HCT116 (cell line): ENCODE data around the gene DTX1. TPM values are rescaled to one million over a fixed set of nuclear protein-coding genes. Genes with fewer than 3 reads are reported as not detected.

ENCODE experiments used
- ATAC-seq: fragments of 200-7000 bp; cut with Tn5 transposase; 2 replicates; pipeline ENCODE4 v1.9.1; 2020; ENCODE audit warnings: mild to moderate bottlenecking, moderate library complexity
- BruUV-seq: library from RNA; stranded (reverse); fragments of 400-500 nt; replicated peaks from 2 replicates; lab custom pipeline; 2021; lab: Mats Ljungman, UMichigan
- CTCF ChIA-PET: fragments of 300-600 bp; sonication (Branson Sonifier 250); formaldehyde crosslinking; loops from one replicate; lab custom pipeline; 2021; ENCODE audit warnings: antibody characterized with exemption; lab: Charles Lee
- POLR2A ChIA-PET: fragments of 300-600, 350-600 bp; sonication (Branson Sonifier 250); formaldehyde crosslinking; loops from one replicate; lab custom pipeline; 2021; ENCODE audit warnings: antibody characterized with exemption; lab: Charles Lee
- RAD21 ChIA-PET, 2 experiments: fragments of 300-600 bp; sonication (Branson Sonifier 250); formaldehyde crosslinking; loops; one replicate each; lab custom pipeline; 2023; ENCODE audit warnings: low total read pairs in 2 of 2; ENCODE audit not compliant: uncharacterized antibody in 2 of 2, unreplicated experiment in 2 of 2, low non-redundant PET in 1 of 2; lab: Charles Lee
- DNase-seq: peaks from one replicate; pipeline ENCODE4 v3.0.0-alpha.2; 2010; ENCODE audit warnings: low read depth, low spot score
- H2AFZ ChIP-seq: fragments of 200-600 bp; shearing (Covaris generic), sonication (generic); 2 replicates; pipeline ENCODE4 v1.6.1; 2017; ENCODE audit warnings: low read depth, mixed run types, mixed read lengths, antibody characterized with exemption, low read length; ENCODE audit not compliant: poor library complexity, severe bottlenecking
- H3K27ac ChIP-seq: 2 replicates; pipeline ENCODE4 v1.5.1; 2012; ENCODE audit warnings: low read depth, low read length
- H3K27me3 ChIP-seq: fragments of 200-600 bp; sonication (generic); 2 replicates; pipeline ENCODE4 v1.6.1; 2016; ENCODE audit warnings: mixed run types, low read length, mixed read lengths; ENCODE audit not compliant: insufficient read depth
- H3K36me3 ChIP-seq, 2 experiments: fragments of 200-500 bp in 1 of 2; fragments of 200-600 bp in 1 of 2; sonication (Bioruptor generic) in 1 of 2; sonication (generic) in 1 of 2; 2 replicates each; pipeline versions ENCODE4 v1.5.1 to v1.6.1; 2014 to 2016; ENCODE audit warnings: low read length in 2 of 2, inconsistent platforms in 1 of 2, mixed read lengths in 1 of 2, mixed run types in 1 of 2; ENCODE audit not compliant: insufficient read depth in 2 of 2, control insufficient read depth in 1 of 2
- H3K4me1 ChIP-seq, 2 experiments: fragments of 200-600 bp in 1 of 2; sonication (generic) in 1 of 2; 2 replicates each; pipeline versions ENCODE4 v1.5.1 to v1.6.1; 2012 to 2017; ENCODE audit warnings: low read length in 2 of 2, inconsistent platforms in 1 of 2, mild to moderate bottlenecking in 1 of 2, mixed read lengths in 1 of 2, mixed run types in 1 of 2, moderate library complexity in 1 of 2; ENCODE audit not compliant: insufficient read depth in 2 of 2, control insufficient read depth in 1 of 2
- H3K4me2 ChIP-seq: fragments of 200-600 bp; sonication (generic); 2 replicates; pipeline ENCODE4 v1.6.1; 2017; ENCODE audit warnings: mixed run types, low read length, mixed read lengths
- H3K4me3 ChIP-seq, 2 experiments: fragments of 200-600 bp in 1 of 2; sonication (generic) in 1 of 2; replicated peaks in 1 of 2; 2 replicates each; pipeline ENCODE4 v1.5.1; 2011 to 2016; ENCODE audit warnings: low read length in 2 of 2, control low read depth in 1 of 2, low read depth in 1 of 2, mild to moderate bottlenecking in 1 of 2, mixed read lengths in 1 of 2, mixed run types in 1 of 2
- H3K79me2 ChIP-seq: fragments of 200-600 bp; sonication (generic); 2 replicates; pipeline ENCODE4 v1.6.1; 2017; ENCODE audit warnings: mild to moderate bottlenecking, mixed run types, low read length, moderate library complexity, mixed read lengths; ENCODE audit not compliant: insufficient read depth
- H3K9ac ChIP-seq: fragments of 200-600 bp; sonication (generic); 2 replicates; pipeline ENCODE4 v1.6.1; 2016; ENCODE audit warnings: low read length, mixed read lengths
- H3K9me2 ChIP-seq: fragments of 200-600 bp; sonication (generic), shearing (Covaris generic); 2 replicates; pipeline ENCODE4 v1.6.1; 2017; ENCODE audit warnings: mixed run types, mild to moderate bottlenecking, moderate library complexity; ENCODE audit not compliant: insufficient read depth
- H3K9me3 ChIP-seq, 2 experiments: fragments of 200-500 bp in 1 of 2; fragments of 200-600 bp in 1 of 2; sonication (Bioruptor generic) in 1 of 2; sonication (generic) in 1 of 2; 2 replicates each; pipeline ENCODE4 v1.6.1; 2014 to 2017; ENCODE audit warnings: low read length in 2 of 2, mixed read lengths in 2 of 2, inconsistent platforms in 1 of 2, low read depth in 1 of 2, mild to moderate bottlenecking in 1 of 2, mixed run types in 1 of 2, moderate library complexity in 1 of 2; ENCODE audit not compliant: control insufficient read depth in 1 of 2, insufficient read depth in 1 of 2
- H4K20me1 ChIP-seq: fragments of 200-600 bp; sonication (generic), shearing (Covaris generic); 2 replicates; pipeline ENCODE4 v1.6.1; 2017; ENCODE audit warnings: mixed run types, mild to moderate bottlenecking, moderate library complexity; ENCODE audit not compliant: insufficient read depth
- CEBPB ChIP-seq: IDR thresholded peaks from 2 replicates; pipeline ENCODE4 v1.6.1; 2012; ENCODE audit warnings: low read depth
- EGR1 ChIP-seq: IDR thresholded peaks from 2 replicates; pipeline ENCODE4 v1.6.1; 2012; ENCODE audit warnings: low read depth
- ELF1 ChIP-seq: IDR thresholded peaks from 2 replicates; pipeline ENCODE4 v1.6.1; 2012; ENCODE audit warnings: low read depth, borderline replicate concordance
- EZH2 ChIP-seq: fragments of 200-600 bp; sonication (generic); IDR thresholded peaks from 2 replicates; pipeline ENCODE4 v1.6.1; 2017; ENCODE audit warnings: antibody characterized with exemption, mixed run types
- EZH2phosphoT487 ChIP-seq: fragments of 200-600 bp; IDR thresholded peaks from 2 replicates; pipeline ENCODE4 v1.6.1; 2018; ENCODE audit warnings: antibody characterized with exemption, borderline replicate concordance
- FOSL1 ChIP-seq: IDR thresholded peaks from 2 replicates; pipeline ENCODE4 v1.6.1; 2012; ENCODE audit warnings: low read depth
- JUND ChIP-seq: IDR thresholded peaks from 2 replicates; pipeline ENCODE4 v1.6.1; 2012
- POLR2A ChIP-seq: IDR thresholded peaks from 2 replicates; pipeline ENCODE4 v1.7.0; 2011; ENCODE audit warnings: borderline replicate concordance; ENCODE audit not compliant: insufficient read depth, insufficient read length; ENCODE audit errors: extremely low read depth
- POLR2AphosphoS5 ChIP-seq: IDR thresholded peaks from 2 replicates; pipeline ENCODE4 v1.6.1; 2011; ENCODE audit warnings: mild to moderate bottlenecking, low read depth, low read length, moderate library complexity
- RAD21 ChIP-seq: IDR thresholded peaks from 2 replicates; pipeline ENCODE4 v1.6.1; 2012; ENCODE audit warnings: low read depth, mild to moderate bottlenecking
- YY1 ChIP-seq: IDR thresholded peaks from 2 replicates; pipeline ENCODE4 v1.6.1; 2011; ENCODE audit warnings: low read length, low read depth, moderate library complexity, mild to moderate bottlenecking; ENCODE audit not compliant: insufficient replicate concordance; ENCODE audit errors: extremely low read depth
- ZFX ChIP-seq: fragments of 450-650 bp; IDR thresholded peaks from 2 replicates; pipeline ENCODE4 v1.6.1; 2017
- ZNF274 ChIP-seq: fragments of 200-500 bp; sonication (Bioruptor generic); IDR thresholded peaks from 2 replicates; pipeline ENCODE4 v1.6.1; 2014; ENCODE audit warnings: mild to moderate bottlenecking, low read depth, low read length, inconsistent platforms
- intact Hi-C: fragments of 100-400 bp; cut with micrococcal nuclease; formaldehyde crosslinking; loops from 2 replicates; pipeline ENCODE4 v1.10.0; 2022
- total RNA-seq: library from RNA; stranded (reverse); gene quantifications from one replicate; pipeline ENCODE4 v1.2.1, GENCODE V29; 2021; ENCODE audit not compliant: unreplicated experiment
- TF ChIP-seq, protein P1 (sequence below): IDR thresholded peaks from 2 replicates; pipeline ENCODE4 v1.6.1; 2011; ENCODE audit warnings: mild to moderate bottlenecking, low read length, moderate library complexity; ENCODE audit not compliant: insufficient replicate concordance; ENCODE audit errors: extremely low read depth
- TF ChIP-seq, protein P2 (sequence below): IDR thresholded peaks from 2 replicates; pipeline ENCODE4 v1.6.1; 2012
- TF ChIP-seq, protein P3 (sequence below), 3 experiments: fragments of 200-600 bp in 1 of 3; sonication (generic) in 1 of 3; IDR thresholded peaks in 2 of 3; conservative IDR thresholded peaks in 1 of 3; 2 replicates each; pipeline ENCODE4 v1.5.1; 2012 to 2017; ENCODE audit warnings: low read depth in 2 of 3, low read length in 2 of 3, antibody characterized with exemption in 1 of 3, borderline replicate concordance in 1 of 3, control low read depth in 1 of 3, mild to moderate bottlenecking in 1 of 3, mixed read lengths in 1 of 3, mixed run types in 1 of 3, moderate library complexity in 1 of 3; ENCODE audit not compliant: insufficient read depth in 1 of 3

Gene DTX1
- total RNA-seq, 1 experiment from 2014 or later, result not detected

DNA sequence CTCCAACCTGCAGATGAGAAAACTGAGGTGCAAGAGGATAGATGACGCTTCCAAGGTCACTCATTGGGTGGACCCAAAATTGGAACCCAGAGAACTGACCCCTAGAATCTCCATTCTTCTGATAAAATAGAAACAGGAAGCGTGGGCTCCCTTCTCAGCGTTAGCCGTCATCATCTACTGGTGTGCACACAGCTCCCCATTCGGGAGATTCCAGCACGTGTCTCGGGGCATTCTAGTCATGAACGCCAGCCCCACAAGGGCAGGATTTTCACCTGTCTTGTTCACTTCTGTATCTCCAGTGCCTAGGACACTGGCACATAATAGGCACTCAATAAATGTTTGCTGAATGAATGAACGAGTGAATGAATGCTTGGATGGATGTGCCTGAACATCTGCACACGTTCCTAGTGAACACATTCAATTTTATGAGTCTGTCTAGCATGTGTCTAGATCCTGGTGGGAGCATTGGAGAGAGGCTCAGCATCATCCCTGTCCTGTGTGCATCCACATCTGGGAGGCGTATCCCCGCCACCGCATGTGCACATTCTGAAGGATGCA lies 48.5 kb downstream of the DTX1 start:
- POLR2A ChIA-PET, result no interaction called here
- CTCF ChIA-PET, result no interaction called here
- RAD21 ChIA-PET, result no interaction called here

More for the DNA sequence above, 48.5 kb downstream of the DTX1 start:
- intact Hi-C loops, result no loop called here
- TF ChIP-seq RAD21 (no peak), EZH2 (no peak), ZFX (no peak), POLR2A (no peak), ZNF274 (no peak), ELF1 (no peak), YY1 (no peak), EGR1 (no peak), POLR2AphosphoS5 (no peak), FOSL1 (no peak), CEBPB (no peak), EZH2phosphoT487 (no peak), JUND (no peak)
- TF ChIP-seq, protein P1, sequence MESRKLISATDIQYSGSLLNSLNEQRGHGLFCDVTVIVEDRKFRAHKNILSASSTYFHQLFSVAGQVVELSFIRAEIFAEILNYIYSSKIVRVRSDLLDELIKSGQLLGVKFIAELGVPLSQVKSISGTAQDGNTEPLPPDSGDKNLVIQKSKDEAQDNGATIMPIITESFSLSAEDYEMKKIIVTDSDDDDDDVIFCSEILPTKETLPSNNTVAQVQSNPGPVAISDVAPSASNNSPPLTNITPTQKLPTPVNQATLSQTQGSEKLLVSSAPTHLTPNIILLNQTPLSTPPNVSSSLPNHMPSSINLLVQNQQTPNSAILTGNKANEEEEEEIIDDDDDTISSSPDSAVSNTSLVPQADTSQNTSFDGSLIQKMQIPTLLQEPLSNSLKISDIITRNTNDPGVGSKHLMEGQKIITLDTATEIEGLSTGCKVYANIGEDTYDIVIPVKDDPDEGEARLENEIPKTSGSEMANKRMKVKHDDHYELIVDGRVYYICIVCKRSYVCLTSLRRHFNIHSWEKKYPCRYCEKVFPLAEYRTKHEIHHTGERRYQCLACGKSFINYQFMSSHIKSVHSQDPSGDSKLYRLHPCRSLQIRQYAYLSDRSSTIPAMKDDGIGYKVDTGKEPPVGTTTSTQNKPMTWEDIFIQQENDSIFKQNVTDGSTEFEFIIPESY, result no peak
- TF ChIP-seq, protein P2, sequence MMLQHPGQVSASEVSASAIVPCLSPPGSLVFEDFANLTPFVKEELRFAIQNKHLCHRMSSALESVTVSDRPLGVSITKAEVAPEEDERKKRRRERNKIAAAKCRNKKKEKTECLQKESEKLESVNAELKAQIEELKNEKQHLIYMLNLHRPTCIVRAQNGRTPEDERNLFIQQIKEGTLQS, result no peak
- TF ChIP-seq, protein P3, sequence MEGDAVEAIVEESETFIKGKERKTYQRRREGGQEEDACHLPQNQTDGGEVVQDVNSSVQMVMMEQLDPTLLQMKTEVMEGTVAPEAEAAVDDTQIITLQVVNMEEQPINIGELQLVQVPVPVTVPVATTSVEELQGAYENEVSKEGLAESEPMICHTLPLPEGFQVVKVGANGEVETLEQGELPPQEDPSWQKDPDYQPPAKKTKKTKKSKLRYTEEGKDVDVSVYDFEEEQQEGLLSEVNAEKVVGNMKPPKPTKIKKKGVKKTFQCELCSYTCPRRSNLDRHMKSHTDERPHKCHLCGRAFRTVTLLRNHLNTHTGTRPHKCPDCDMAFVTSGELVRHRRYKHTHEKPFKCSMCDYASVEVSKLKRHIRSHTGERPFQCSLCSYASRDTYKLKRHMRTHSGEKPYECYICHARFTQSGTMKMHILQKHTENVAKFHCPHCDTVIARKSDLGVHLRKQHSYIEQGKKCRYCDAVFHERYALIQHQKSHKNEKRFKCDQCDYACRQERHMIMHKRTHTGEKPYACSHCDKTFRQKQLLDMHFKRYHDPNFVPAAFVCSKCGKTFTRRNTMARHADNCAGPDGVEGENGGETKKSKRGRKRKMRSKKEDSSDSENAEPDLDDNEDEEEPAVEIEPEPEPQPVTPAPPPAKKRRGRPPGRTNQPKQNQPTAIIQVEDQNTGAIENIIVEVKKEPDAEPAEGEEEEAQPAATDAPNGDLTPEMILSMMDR (IDR thresholded peaks at IDR 0.05 in 2 of 3, conservative IDR thresholded peaks at IDR 0.05 in 1 of 3; ENCODE audit: borderline replicate concordance in 1 of 3, insufficient read depth in 1 of 3, low read depth in 2 of 3, low read length in 2 of 3), result no peak
- TF ChIP-seq, all 23 proteins: peak for 0
- no TSS peak for BruUV-seq
- Histone ChIP-seq H3K9ac (no peak overlapping the region), H3K4me2 (no peak overlapping the region), H3K9me2 (no peaks in the 10 kb centered on the region), H2AFZ (no peak overlapping the region), H4K20me1 (no peaks in the 10 kb centered on the region), H3K4me3 (no peak overlapping the region), H3K4me1 (no peaks in the 10 kb centered on the region; a peak in 1 of 4 replicates), H3K36me3 (no peaks in the 10 kb centered on the region), H3K27ac (no peak overlapping the region), H3K27me3 (no peaks in the 10 kb centered on the region), H3K9me3 (no peaks in the 10 kb centered on the region), H3K79me2 (no peaks in the 10 kb centered on the region)
- DNase-seq, result no peak
- no peak for ATAC-seq
